OCI-LY1 (cell line): ENCODE results near the gene PLIN4.

Experiments
- H2AFZ ChIP-seq: fragments of 200-600 bp; sonication (generic), shearing (Covaris generic); 2 replicates; pipeline ENCODE4 v1.6.0; 2014; ENCODE audit warnings: antibody characterized with exemption, mild to moderate bottlenecking, low read length
- H3F3A ChIP-seq: fragments of 200-600 bp; sonication (generic), shearing (Covaris generic); 2 replicates; pipeline ENCODE4 v1.6.0; 2014; ENCODE audit warnings: mild to moderate bottlenecking, antibody characterized with exemption, low read length, moderate library complexity; ENCODE audit not compliant: insufficient read depth
- H3K27ac ChIP-seq: fragments of 200-600 bp; sonication (generic); 2 replicates; pipeline ENCODE4 v1.5.1; 2014; ENCODE audit warnings: low read length, mixed run types, mild to moderate bottlenecking, low read depth; ENCODE audit not compliant: poor library complexity, severe bottlenecking
- H3K27me3 ChIP-seq: fragments of 200-600 bp; sonication (generic); 2 replicates; pipeline ENCODE4 v1.6.0; 2014; ENCODE audit warnings: antibody characterized with exemption, mild to moderate bottlenecking, low read length, moderate library complexity; ENCODE audit not compliant: insufficient read depth
- H3K36me3 ChIP-seq: fragments of 200-600 bp; sonication (generic); 2 replicates; pipeline ENCODE4 v1.6.1; 2014; ENCODE audit warnings: mild to moderate bottlenecking, antibody characterized with exemption, low read length, moderate library complexity, mixed read lengths; ENCODE audit not compliant: insufficient read depth
- H3K4me1 ChIP-seq: fragments of 200-600 bp; sonication (generic); 2 replicates; pipeline ENCODE4 v1.5.1; 2014; ENCODE audit warnings: mild to moderate bottlenecking, low read length, moderate library complexity; ENCODE audit not compliant: insufficient read depth, severe bottlenecking
- H3K4me2 ChIP-seq: fragments of 200-600 bp; sonication (generic), shearing (Covaris generic); 2 replicates; pipeline ENCODE4 v1.6.1; 2014; ENCODE audit warnings: low read length
- H3K4me3 ChIP-seq: fragments of 200-600 bp; sonication (generic); 2 replicates; pipeline ENCODE4 v1.5.1; 2014; ENCODE audit warnings: low read length, low read depth, mild to moderate bottlenecking, mixed read lengths; ENCODE audit not compliant: poor library complexity, severe bottlenecking
- H3K79me2 ChIP-seq: fragments of 200-600 bp; shearing (Covaris generic); 2 replicates; pipeline ENCODE4 v1.6.1; 2016; ENCODE audit warnings: mixed run types, low read length, mixed read lengths; ENCODE audit not compliant: insufficient read depth
- H3K9ac ChIP-seq: fragments of 200-600 bp; sonication (generic), shearing (Covaris generic); 2 replicates; pipeline ENCODE4 v1.6.1; 2014; ENCODE audit warnings: mild to moderate bottlenecking, low read length, mixed read lengths
- H3K9me2 ChIP-seq: fragments of 200-600 bp; sonication (generic), shearing (Covaris generic); 2 replicates; pipeline ENCODE4 v1.6.1; 2014; ENCODE audit warnings: low read depth, mild to moderate bottlenecking, low read length, mixed read lengths
- H3K9me3 ChIP-seq: fragments of 200-600 bp; shearing (Covaris generic); 2 replicates; pipeline ENCODE4 v1.6.1; 2014; ENCODE audit warnings: low read length, mixed read lengths
- H4K20me1 ChIP-seq: fragments of 200-600 bp; sonication (generic), shearing (Covaris generic); 2 replicates; pipeline ENCODE4 v1.6.0; 2016; ENCODE audit warnings: mild to moderate bottlenecking, low read length; ENCODE audit not compliant: insufficient read depth
- EZH2 ChIP-seq: fragments of 200-600 bp; sonication (generic), shearing (Covaris generic); IDR thresholded peaks from 2 replicates; pipeline ENCODE4 v1.8.0; 2017; ENCODE audit warnings: borderline replicate concordance, mixed run types, mild to moderate bottlenecking, antibody characterized with exemption, low read length, moderate library complexity, mixed read lengths
- TF ChIP-seq, protein P1 (sequence below): fragments of 200-600 bp; sonication (generic), shearing (Covaris generic); IDR thresholded peaks from 2 replicates; pipeline ENCODE4 v1.5.1; 2017; ENCODE audit warnings: mild to moderate bottlenecking, antibody characterized with exemption, low read length, moderate library complexity, mixed read lengths

Gene PLIN4

DNA sequence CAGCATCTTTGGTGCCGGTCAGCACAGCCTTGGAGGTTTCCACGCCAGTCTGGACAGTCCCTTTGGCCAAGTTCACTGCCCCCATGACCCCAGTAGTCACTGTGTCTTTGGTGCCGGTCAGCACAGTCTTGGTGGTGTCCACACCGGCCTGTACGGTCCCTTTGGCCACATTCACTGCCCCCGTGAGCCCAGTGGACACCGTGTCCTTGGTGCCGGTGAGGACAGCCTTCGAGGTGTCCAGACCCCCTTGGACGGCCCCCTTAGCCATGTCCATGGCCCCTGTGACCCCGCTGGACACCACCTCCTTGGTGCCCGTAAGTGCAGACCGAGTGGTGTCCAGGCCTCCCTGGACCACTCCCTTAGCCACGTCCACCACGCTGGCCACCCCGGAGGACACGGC is 5.0 kb downstream of the PLIN4 start:
- Histone ChIP-seq H3K9ac (no peak overlapping the region), H3K27me3 (no peaks in the 10 kb centered on the region), H3F3A (no peaks in the 10 kb centered on the region)

DNA sequence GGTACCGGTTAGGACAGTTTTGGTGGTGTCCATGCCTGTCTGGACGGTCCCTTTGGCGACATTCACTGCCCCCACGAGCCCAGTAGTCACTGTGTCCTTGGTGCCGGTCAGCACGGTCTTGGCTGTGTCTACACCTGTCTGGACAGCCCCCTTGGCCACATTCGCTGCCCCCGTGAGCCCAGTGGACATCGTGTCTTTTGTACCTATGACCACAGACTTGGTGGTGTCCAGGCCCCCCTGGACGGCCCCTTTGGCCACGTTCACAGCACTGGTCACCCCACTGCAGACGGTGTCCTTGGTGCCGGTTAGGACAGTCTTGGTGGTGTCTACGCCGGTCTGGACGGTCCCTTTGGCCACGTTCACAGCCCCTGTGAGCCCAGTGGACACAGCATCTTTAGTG is 6.2 kb downstream of the PLIN4 start:
- 0 out of 2 replicates have a peak, but pooled peaks cover under 1% of the 10 kb centered on the region for H3K36me3 ChIP-seq
- no peaks in the 10 kb centered on the region for H3K9me3 ChIP-seq
- H3K4me3 ChIP-seq: no peak overlapping the region
- H3K9me2 ChIP-seq: no peaks in the 10 kb centered on the region
- no peaks in the 10 kb centered on the region for H3K79me2 ChIP-seq
- no peak overlapping the region for H3K27ac ChIP-seq
- H3K27me3 ChIP-seq: no peaks in the 10 kb centered on the region
- H3F3A ChIP-seq: no peaks in the 10 kb centered on the region
- no peak overlapping the region for H3K4me2 ChIP-seq
- H3K4me1 ChIP-seq: no peaks in the 10 kb centered on the region
- no peak overlapping the region for H2AFZ ChIP-seq
- H3K9ac ChIP-seq: no peak overlapping the region
- no peaks in the 10 kb centered on the region for H4K20me1 ChIP-seq
- TF ChIP-seq, protein P1, sequence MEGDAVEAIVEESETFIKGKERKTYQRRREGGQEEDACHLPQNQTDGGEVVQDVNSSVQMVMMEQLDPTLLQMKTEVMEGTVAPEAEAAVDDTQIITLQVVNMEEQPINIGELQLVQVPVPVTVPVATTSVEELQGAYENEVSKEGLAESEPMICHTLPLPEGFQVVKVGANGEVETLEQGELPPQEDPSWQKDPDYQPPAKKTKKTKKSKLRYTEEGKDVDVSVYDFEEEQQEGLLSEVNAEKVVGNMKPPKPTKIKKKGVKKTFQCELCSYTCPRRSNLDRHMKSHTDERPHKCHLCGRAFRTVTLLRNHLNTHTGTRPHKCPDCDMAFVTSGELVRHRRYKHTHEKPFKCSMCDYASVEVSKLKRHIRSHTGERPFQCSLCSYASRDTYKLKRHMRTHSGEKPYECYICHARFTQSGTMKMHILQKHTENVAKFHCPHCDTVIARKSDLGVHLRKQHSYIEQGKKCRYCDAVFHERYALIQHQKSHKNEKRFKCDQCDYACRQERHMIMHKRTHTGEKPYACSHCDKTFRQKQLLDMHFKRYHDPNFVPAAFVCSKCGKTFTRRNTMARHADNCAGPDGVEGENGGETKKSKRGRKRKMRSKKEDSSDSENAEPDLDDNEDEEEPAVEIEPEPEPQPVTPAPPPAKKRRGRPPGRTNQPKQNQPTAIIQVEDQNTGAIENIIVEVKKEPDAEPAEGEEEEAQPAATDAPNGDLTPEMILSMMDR: no peak
- no peak for TF ChIP-seq EZH2

More for the DNA sequence above, 5.0 kb downstream of the PLIN4 start:
- H3K9me2 ChIP-seq: no peaks in the 10 kb centered on the region
- H3K79me2 ChIP-seq: no peaks in the 10 kb centered on the region
- no peak overlapping the region for H3K27ac ChIP-seq
- no peak for TF ChIP-seq EZH2
- TF ChIP-seq, protein P1: no peak
- no peak overlapping the region for H2AFZ ChIP-seq
- no peaks in the 10 kb centered on the region for H3K9me3 ChIP-seq
- no peaks in the 10 kb centered on the region for H3K36me3 ChIP-seq
- no peaks in the 10 kb centered on the region for H3K4me1 ChIP-seq
- no peaks in the 10 kb centered on the region for H4K20me1 ChIP-seq
- no peak overlapping the region for H3K4me3 ChIP-seq
- no peak overlapping the region for H3K4me2 ChIP-seq

DNA sequence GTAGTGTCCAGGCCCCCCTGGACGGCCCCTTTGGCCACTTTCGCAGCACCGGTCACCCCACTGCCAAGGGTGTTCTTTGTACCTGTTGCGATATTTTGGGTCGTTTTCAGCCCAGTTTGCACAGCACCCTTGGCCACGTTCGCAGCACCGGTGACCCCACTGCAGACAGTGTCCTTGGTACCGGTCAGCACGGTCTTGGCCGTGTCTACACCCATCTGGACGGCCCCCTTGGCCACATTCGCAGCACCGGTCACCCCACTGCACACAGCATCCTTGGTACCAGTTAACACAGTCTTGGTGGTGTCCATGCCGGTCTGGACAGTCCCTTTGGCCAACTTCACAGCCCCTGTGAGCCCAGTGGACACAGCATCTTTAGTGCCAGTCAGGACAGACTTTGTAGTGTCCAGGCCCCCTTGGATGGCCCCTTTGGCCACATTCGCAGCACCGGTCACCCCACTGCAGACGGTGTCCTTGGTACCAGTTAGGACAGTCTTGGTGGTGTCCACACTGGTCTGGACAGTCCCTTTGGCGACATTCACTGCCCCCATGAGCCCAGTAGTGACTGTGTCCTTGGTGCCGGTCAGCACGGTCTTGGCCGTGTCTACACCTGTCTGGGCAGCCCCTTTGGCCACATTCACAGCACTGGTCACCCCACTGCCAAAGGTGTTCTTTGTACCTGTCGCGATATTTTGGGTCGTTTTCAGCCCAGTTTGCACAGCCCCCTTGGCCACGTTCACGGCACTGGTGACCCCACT is 6.8 kb downstream of the PLIN4 start:
- H3K27me3 ChIP-seq: no peaks in the 10 kb centered on the region
- H3K4me3 ChIP-seq: no peak overlapping the region
- no peaks in the 10 kb centered on the region for H3K79me2 ChIP-seq
- H3K4me2 ChIP-seq: no peak overlapping the region
- 0 out of 2 replicates have a peak, but pooled peaks cover 3% of the 10 kb centered on the region for H3K36me3 ChIP-seq
- no peaks in the 10 kb centered on the region for H3K9me2 ChIP-seq
- no peak overlapping the region for H3K27ac ChIP-seq
- H2AFZ ChIP-seq: no peak overlapping the region
- H3K4me1 ChIP-seq: no peaks in the 10 kb centered on the region
- H3K9ac ChIP-seq: no peak overlapping the region
- no peaks in the 10 kb centered on the region for H4K20me1 ChIP-seq
- H3F3A ChIP-seq: no peaks in the 10 kb centered on the region
- TF ChIP-seq EZH2: no peak
- TF ChIP-seq, protein P1: no peak
- H3K9me3 ChIP-seq: no peaks in the 10 kb centered on the region
